C4-2B (cell line): ENCODE data around the gene FEZ2.

ENCODE experiments used
- H3K27ac ChIP-seq: fragments of 450-650 bp; 2 replicates; pipeline ENCODE4 v1.5.1; 2017
- ZFX ChIP-seq: fragments of 450-650 bp; IDR thresholded peaks from 2 replicates; pipeline ENCODE4 v1.6.1; 2017
- TF ChIP-seq, protein P1 (sequence below): fragments of 450-650 bp; conservative IDR thresholded peaks from 2 replicates; pipeline ENCODE4 v1.5.1; 2017; ENCODE audit warnings: mild to moderate bottlenecking

FEZ2 gene

DNA sequence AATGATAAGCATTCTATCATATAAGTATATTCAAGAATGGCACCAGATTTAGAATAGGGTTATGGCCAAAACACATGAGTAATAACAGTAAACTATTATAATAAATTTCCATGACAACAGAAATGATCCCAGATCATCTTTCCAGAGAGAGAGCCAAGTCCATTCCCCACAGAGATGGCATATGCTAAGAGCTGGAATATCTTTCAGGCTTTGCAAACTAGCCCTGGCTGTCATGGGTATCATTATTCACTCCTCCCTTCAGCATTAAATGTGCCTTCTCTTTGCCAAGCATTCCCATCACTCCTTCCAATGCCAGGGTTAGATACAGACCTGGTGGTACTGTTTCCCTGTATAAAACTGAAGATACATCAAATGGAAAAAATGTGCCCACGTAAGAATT, 10.9 kb downstream of the FEZ2 start:
- H3K27ac ChIP-seq, result no peak overlapping the region
- no peak for TF ChIP-seq ZFX
- TF ChIP-seq, protein P1, sequence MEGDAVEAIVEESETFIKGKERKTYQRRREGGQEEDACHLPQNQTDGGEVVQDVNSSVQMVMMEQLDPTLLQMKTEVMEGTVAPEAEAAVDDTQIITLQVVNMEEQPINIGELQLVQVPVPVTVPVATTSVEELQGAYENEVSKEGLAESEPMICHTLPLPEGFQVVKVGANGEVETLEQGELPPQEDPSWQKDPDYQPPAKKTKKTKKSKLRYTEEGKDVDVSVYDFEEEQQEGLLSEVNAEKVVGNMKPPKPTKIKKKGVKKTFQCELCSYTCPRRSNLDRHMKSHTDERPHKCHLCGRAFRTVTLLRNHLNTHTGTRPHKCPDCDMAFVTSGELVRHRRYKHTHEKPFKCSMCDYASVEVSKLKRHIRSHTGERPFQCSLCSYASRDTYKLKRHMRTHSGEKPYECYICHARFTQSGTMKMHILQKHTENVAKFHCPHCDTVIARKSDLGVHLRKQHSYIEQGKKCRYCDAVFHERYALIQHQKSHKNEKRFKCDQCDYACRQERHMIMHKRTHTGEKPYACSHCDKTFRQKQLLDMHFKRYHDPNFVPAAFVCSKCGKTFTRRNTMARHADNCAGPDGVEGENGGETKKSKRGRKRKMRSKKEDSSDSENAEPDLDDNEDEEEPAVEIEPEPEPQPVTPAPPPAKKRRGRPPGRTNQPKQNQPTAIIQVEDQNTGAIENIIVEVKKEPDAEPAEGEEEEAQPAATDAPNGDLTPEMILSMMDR, result no peak

DNA sequence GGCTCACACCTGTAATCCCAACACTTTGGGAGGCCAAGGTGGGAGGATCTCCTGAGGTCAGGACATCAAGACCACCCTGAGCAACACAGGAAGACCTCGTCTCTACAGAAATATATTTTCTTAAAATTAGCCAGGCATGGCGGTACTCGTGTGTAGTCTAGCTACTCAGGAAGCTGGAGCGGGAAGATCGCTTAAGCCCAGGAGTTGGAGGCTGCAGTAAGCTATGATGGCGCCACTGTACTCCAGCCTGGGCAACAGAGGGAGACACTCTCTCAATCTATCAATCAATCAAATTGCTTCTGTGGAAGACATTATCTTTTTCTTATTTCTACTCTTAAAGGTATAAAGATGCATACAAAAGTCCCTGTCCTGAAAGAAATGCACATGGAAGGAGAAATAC, 11.3 kb downstream of the FEZ2 start:
- TF ChIP-seq, protein P1, result no peak
- no peak for TF ChIP-seq ZFX

GRCh38 chr2:36584148-36584794, 13.7 kb downstream of the FEZ2 start:
- no peak for TF ChIP-seq ZFX
- TF ChIP-seq, protein P1, result no peak
- H3K27ac ChIP-seq, result no peak overlapping the region

More for the DNA sequence above, 11.3 kb downstream of the FEZ2 start:
- no peak overlapping the region for H3K27ac ChIP-seq

DNA sequence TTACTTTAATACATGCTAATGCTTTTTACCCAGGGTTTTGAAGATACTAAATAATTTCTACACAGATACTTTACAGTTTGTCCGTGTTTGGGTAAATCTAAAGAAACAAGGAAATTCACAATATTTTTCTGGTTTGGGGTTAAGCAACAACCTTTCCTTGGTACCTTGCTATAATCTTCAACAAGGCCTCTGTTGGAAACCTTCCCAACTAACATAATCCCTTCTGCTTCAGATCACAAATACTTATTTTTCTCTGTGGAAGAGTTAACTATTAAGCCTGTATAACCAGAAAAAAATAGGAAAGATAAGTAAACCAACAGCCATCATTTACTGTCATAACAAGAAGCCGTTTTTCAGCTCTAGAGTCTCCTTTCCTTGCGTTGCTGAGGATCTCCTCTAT, 15.0 kb downstream of the FEZ2 start:
- H3K27ac ChIP-seq, result no peak overlapping the region
- TF ChIP-seq ZFX, result no peak
- TF ChIP-seq, protein P1, result no peak

DNA sequence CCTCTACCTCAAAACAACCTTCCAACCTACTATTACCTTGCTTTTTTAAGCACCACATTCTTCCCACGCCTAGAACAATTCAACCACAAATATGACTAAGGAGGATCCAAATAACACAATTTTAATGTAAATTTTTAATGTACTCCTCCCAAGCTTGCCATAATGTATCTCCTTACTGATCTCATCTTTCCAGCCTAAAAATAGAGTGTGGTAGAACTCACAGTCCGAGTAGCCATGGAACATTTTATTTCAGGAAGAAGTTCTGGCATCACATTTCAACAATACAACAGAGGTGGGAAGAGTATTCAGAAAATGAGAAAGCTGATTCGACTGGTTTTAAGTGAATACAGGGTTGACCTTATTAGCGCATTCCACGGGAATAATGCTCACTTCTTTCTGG, 15.4 kb downstream of the FEZ2 start:
- no peak overlapping the region for H3K27ac ChIP-seq
- no peak for TF ChIP-seq ZFX
- TF ChIP-seq, protein P1, result no peak

GRCh38 chr2:36579297-36579664, 18.7 kb downstream of the FEZ2 start:
- TF ChIP-seq, protein P1, result no peak
- TF ChIP-seq ZFX, result no peak
- no peak overlapping the region for H3K27ac ChIP-seq

DNA sequence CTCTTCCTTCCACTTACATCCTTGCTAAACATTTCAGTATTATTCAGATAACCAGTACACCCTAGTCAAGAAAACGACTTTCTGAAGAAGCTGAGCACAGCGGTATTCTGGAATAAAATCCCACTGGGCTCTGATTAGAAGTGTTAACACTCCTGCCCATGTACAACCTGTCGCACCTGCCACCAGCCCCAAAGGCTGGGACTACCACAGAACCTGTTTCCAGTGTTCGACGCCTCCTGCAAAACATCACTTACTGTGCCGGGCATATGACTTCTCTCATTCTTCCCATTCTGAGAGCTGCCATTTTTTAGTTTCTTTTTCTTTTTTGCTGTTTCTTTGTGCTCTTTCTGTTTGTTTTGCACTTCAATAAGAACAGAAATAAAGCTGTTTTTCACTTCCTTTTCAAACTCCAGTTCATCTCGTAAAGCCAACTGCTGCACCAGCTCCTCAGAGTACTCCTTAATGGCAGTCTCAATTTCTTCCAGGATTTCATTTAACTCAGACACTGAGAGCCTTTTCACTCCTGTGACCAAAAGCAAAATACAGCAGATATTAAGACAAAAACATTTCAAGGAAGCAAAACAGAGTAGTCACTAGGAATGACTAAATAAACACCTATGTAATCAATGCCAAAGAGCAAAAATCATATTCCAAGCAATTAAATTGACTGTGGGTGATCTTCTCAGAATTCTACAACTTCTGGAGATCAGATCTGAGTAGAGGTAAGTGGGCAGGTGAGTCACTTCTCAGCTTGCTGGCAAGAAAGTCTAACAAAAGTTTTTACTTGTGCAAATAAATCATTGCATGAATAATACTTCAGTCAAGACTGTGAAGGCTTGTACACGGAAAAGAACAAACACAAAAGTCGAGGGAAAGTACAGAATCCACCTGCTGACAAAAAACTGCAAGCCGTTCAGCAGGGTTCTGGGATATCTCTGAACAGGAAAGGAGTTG, 19.3 kb downstream of the FEZ2 start:
- no peak overlapping the region for H3K27ac ChIP-seq

More for the DNA sequence above, 19.3 kb downstream of the FEZ2 start:
- TF ChIP-seq ZFX, result no peak
- TF ChIP-seq, protein P1, result no peak
